Mucosa of descending colon (tissue), 3 donors: ENCODE data around the gene SPRYD3. TPM values are rescaled to one million over a fixed set of nuclear protein-coding genes. Genes with fewer than 3 reads are reported as not detected.
A peak's percentile ranks its signal among the peaks of the same experiment; 100 is the strongest.

Source experiments
- ATAC-seq: fragments of 200-7000 bp; cut with Tn5 transposase; one replicate; pipeline ENCODE4 v1.9.1; 2020; ENCODE audit warnings: mild to moderate bottlenecking, moderate library complexity
- DNase-seq, 3 donors: peaks; one replicate each; pipeline ENCODE4 v3.0.0-alpha.2; 2020
- H3K36me3 ChIP-seq: fragments of 200-600 bp; one replicate; pipeline ENCODE4 v1.8.0; 2021; ENCODE audit warnings: low read depth, mild to moderate bottlenecking
- H3K4me1 ChIP-seq: fragments of 200-600 bp; one replicate; pipeline ENCODE4 v1.8.0; 2021; ENCODE audit warnings: low read depth, mild to moderate bottlenecking
- H3K4me3 ChIP-seq: fragments of 200-600 bp; one replicate; pipeline ENCODE4 v1.8.0; 2021; ENCODE audit warnings: mild to moderate bottlenecking
- H3K9me3 ChIP-seq: fragments of 200-600 bp; one replicate; pipeline ENCODE4 v1.8.0; 2021; ENCODE audit warnings: mild to moderate bottlenecking
- CTCF ChIP-seq: fragments of 200-600 bp; IDR thresholded peaks from one replicate; pipeline ENCODE4 v1.8.0; 2022; ENCODE audit warnings: antibody characterized with exemption, mild to moderate bottlenecking
- intact Hi-C, 2 donors: fragments of 100-400 bp; cut with DNase I in 1 of 2; cut with micrococcal nuclease in 1 of 2; formaldehyde crosslinking; loops; one replicate each; pipeline versions ENCODE4 v1.11.0 to v1.11.1; 2022; cut with DNase I, micrococcal nuclease
- total RNA-seq, 3 donors: library from RNA; stranded (reverse); fragmentation: NEBNext Ultra II Directional in 2 of 3; extraction: Animal tissue kit (Norgen Biotek cat#: 25700) in 2 of 3; gene quantifications; one replicate each; pipeline versions ENCODE4 v1.2.1 to v1.2.4, GENCODE V29; 2021 to 2023
- donor health status: DM: no; HTN: no; CAD: no; lungs with moderate emphysema.
- donor health status: DM: no; HTN: no; CAD: no.
- donor health status: DM: no; HTN: yes; CAD: no.

Gene SPRYD3
- total RNA-seq, 3 donors from 2014 or later = 27.3 to 51.0 (median 32.5) TPM

GRCh38 chr12:53064613-53065436, 14.4 kb downstream of the SPRYD3 start:
- ATAC-seq = no peak
- no peak for TF ChIP-seq CTCF
- Histone ChIP-seq H3K4me3 (no peak overlapping the region), H3K9me3 (no peaks in the 10 kb centered on the region), H3K4me1 (peaks cover 15% of the 10 kb centered on the region), H3K36me3 (no peaks in the 10 kb centered on the region)
- DNase-seq = peak in 1 of 3 donors; percentile 45
- intact Hi-C loops = loop anchor here (5.0 to 10.0 kb wide), 3 partner anchors 32 to 130 kb away; partner anchors contain the start of genes IGFBP6 (in 1 of the 2) and SOAT2 (in 1 of the 2)

- Histone ChIP-seq H3K36me3 (no peaks in the 10 kb centered on the region), H3K4me3 (no peak overlapping the region), H3K9me3 (no peaks in the 10 kb centered on the region), H3K4me1 (peaks cover 15% of the 10 kb centered on the region)
- no peak for TF ChIP-seq CTCF
- intact Hi-C loops = loop anchor here (5.0 to 10.0 kb wide), 2 partner anchors 33 to 131 kb away; partner anchors contain the start of gene IGFBP6 (in 1 of the 2)
- DNase-seq (peak in 2 of 3 donors; percentile 29 to 45), ATAC-seq (no peak)
Measured at GRCh38 chr12:53063708-53064612, 15.2 kb downstream of the SPRYD3 start.

GRCh38 chr12:53062977-53063707, 16.0 kb downstream of the SPRYD3 start:
- Histone ChIP-seq H3K4me3 (no peak overlapping the region), H3K36me3 (no peaks in the 10 kb centered on the region), H3K4me1 (peaks cover 15% of the 10 kb centered on the region), H3K9me3 (no peaks in the 10 kb centered on the region)
- intact Hi-C loops = loop anchor here (5.0 to 10.0 kb wide), 2 partner anchors 34 to 132 kb away; partner anchors contain the start of gene IGFBP6 (in 1 of the 2)
- ATAC-seq (no peak), DNase-seq (peak in 1 of 3 donors; percentile 37)
- TF ChIP-seq CTCF = no peak

GRCh38 chr12:53062011-53062961, 16.9 kb downstream of the SPRYD3 start:
- Histone ChIP-seq H3K4me3 (no peak overlapping the region), H3K9me3 (no peaks in the 10 kb centered on the region), H3K4me1 (peaks cover 15% of the 10 kb centered on the region), H3K36me3 (no peaks in the 10 kb centered on the region)
- no peak for ATAC-seq
- intact Hi-C loops = loop anchor here (5.0 to 10.0 kb wide), 2 partner anchors 35 to 133 kb away; partner anchors contain the start of gene IGFBP6 (in 1 of the 2)
- TF ChIP-seq CTCF = no peak
- peak in 1 of 3 donors; percentile 28 for DNase-seq
